K562 (cell line): Measurements from ENCODE around the gene DEFB108B. TPM values are rescaled to one million over a fixed set of nuclear protein-coding genes. Genes with fewer than 3 reads are reported as not detected.
"Not testable (repeated sequence)": the region's sequence is repeated elsewhere in the genome, so short reads cannot be mapped to it uniquely, and the experiment has no call there.

Experiments
- ATAC-seq: fragments of 200-7000 bp; cut with Tn5 transposase; 3 replicates; pipeline ENCODE4 v1.9.1; 2020; ENCODE audit warnings: moderate library complexity
- BruUV-seq: library from RNA; stranded (reverse); fragments of 400-500 nt; replicated peaks from 2 replicates; lab custom pipeline; 2021; lab: Mats Ljungman, UMichigan
- CTCF ChIA-PET: fragments of 300-600 bp; formaldehyde crosslinking; extraction: SDS; loops from one replicate; lab custom pipeline; 2021; ENCODE audit warnings: low intra/inter-chr PET ratio; lab: Yijun Ruan, JAX
- POLR2A ChIA-PET: fragments of 300-600, 350-650 bp; sonication (Branson Sonifier 250); formaldehyde crosslinking; extraction: SDS; loops from one replicate; lab custom pipeline; 2021; ENCODE audit warnings: antibody characterized with exemption, inconsistent platforms; lab: Yijun Ruan, JAX
- DNase-seq, 4 experiments: peaks; one replicate each; pipeline versions ENCODE4 v3.0.0 to v3.0.0-alpha.2; 2011 to 2018; ENCODE audit warnings: low spot score in 3 of 4, mixed read lengths in 3 of 4; ENCODE audit errors: extremely low read depth in 1 of 4
- FAIRE-seq: peaks from 2 replicates; lab custom pipeline; 2011; peaks lifted over from hg19 to GRCh38; lab: Jason Lieb, UNC
- H2AFZ ChIP-seq: 2 replicates; pipeline ENCODE4 v1.6.0; 2011; ENCODE audit warnings: low read depth, low read length, control low read depth, inconsistent platforms
- H3K27ac ChIP-seq: fragments of 200-600 bp; 3 replicates; pipeline ENCODE4 v1.8.0; 2011; ENCODE audit warnings: low read depth, mild to moderate bottlenecking, control low read depth, inconsistent platforms, low read length, moderate library complexity, mixed read lengths; ENCODE audit errors: extremely low read depth
- H3K27me3 ChIP-seq, 2 experiments: fragments of 300-600 bp in 1 of 2; 2 replicates in 1 of 2; 3 replicates in 1 of 2; pipeline versions ENCODE4 v1.6.0 to v1.8.0; 2011; ENCODE audit warnings: inconsistent platforms in 2 of 2, low read length in 2 of 2, mild to moderate bottlenecking in 1 of 2, mixed read lengths in 1 of 2, moderate library complexity in 1 of 2; ENCODE audit not compliant: control insufficient read depth in 2 of 2, insufficient read depth in 2 of 2
- H3K36me3 ChIP-seq: fragments of 300-600 bp; 3 replicates; pipeline ENCODE4 v1.8.0; 2011; ENCODE audit warnings: mild to moderate bottlenecking, low read length, inconsistent platforms; ENCODE audit not compliant: control insufficient read depth, insufficient read depth
- H3K4me1 ChIP-seq, 2 experiments: fragments of 200-600 bp in 1 of 2; replicated peaks in 1 of 2; 2 replicates in 1 of 2; 3 replicates in 1 of 2; pipeline versions ENCODE4 v1.5.1 to v1.8.0; 2011; ENCODE audit warnings: inconsistent platforms in 2 of 2, low read length in 2 of 2, mild to moderate bottlenecking in 1 of 2, mixed read lengths in 1 of 2, moderate library complexity in 1 of 2; ENCODE audit not compliant: control insufficient read depth in 2 of 2, insufficient read depth in 2 of 2
- H3K4me2 ChIP-seq: 2 replicates; pipeline ENCODE4 v1.6.1; 2011; ENCODE audit warnings: low read length, control low read depth, inconsistent platforms, mixed read lengths; ENCODE audit not compliant: insufficient read depth
- H3K4me3 ChIP-seq: fragments of 200-600 bp; sonication (generic), shearing (Covaris generic); 2 replicates; pipeline ENCODE4 v1.5.1; 2016; ENCODE audit warnings: control low read depth, inconsistent platforms
- H3K79me2 ChIP-seq: fragments of 200-600 bp; 3 replicates; pipeline ENCODE4 v1.8.0; 2011; ENCODE audit warnings: low read length, inconsistent platforms; ENCODE audit not compliant: control insufficient read depth, insufficient read depth
- H3K9ac ChIP-seq, 2 experiments: 2 replicates each; pipeline versions ENCODE4 v1.6.0 to v1.6.1; 2011; ENCODE audit warnings: low read depth in 2 of 2, low read length in 2 of 2, control low read depth in 1 of 2, inconsistent platforms in 1 of 2, mild to moderate bottlenecking in 1 of 2, mixed read lengths in 1 of 2; ENCODE audit not compliant: insufficient read depth in 1 of 2
- H3K9me1 ChIP-seq: one replicate; pipeline ENCODE4 v1.6.0; 2011; ENCODE audit warnings: inconsistent platforms, mild to moderate bottlenecking, low read length, moderate library complexity; ENCODE audit not compliant: control insufficient read depth, insufficient read depth
- H3K9me3 ChIP-seq: replicated peaks from 2 replicates; pipeline ENCODE4 v1.5.1; 2011; ENCODE audit warnings: low read depth, low read length, inconsistent platforms; ENCODE audit not compliant: control insufficient read depth, insufficient read depth
- H4K20me1 ChIP-seq: replicated peaks from 2 replicates; pipeline ENCODE4 v1.6.1; 2011; ENCODE audit warnings: low read length, inconsistent platforms, mixed read lengths; ENCODE audit not compliant: control insufficient read depth, insufficient read depth
- CEBPG ChIP-seq, 3 experiments: fragments of 200-800 bp in 1 of 3; sonication (Bioruptor generic) in 1 of 3; sonication (generic) in 1 of 3; formaldehyde crosslinking in 1 of 3; IDR thresholded peaks in 2 of 3; conservative IDR thresholded peaks in 1 of 3; 2 replicates each; pipeline versions ENCODE4 v1.6.1 to v1.8.0; 2016 to 2022; ENCODE audit warnings: missing compliant biosample characterization in 2 of 3, missing genetic modification characterization in 2 of 3, mild to moderate bottlenecking in 1 of 3, missing genetic modification reagents in 1 of 3
- MAX ChIP-seq: sonication (generic); formaldehyde crosslinking; IDR thresholded peaks from 2 replicates; pipeline ENCODE4 v1.9.0; 2022; ENCODE audit warnings: mild to moderate bottlenecking, missing genetic modification reagents
- NRF1 ChIP-seq, 2 experiments: fragments of 450-650 bp; IDR thresholded peaks in 1 of 2; conservative IDR thresholded peaks in 1 of 2; 2 replicates each; pipeline ENCODE4 v1.6.1; 2014; ENCODE audit warnings: mild to moderate bottlenecking in 2 of 2
- PRDM10 ChIP-seq: fragments of 450-650 bp; IDR thresholded peaks from 2 replicates; pipeline ENCODE4 v1.6.1; 2018; ENCODE audit not compliant: partially characterized antibody
- YY1 ChIP-seq, 3 experiments: IDR thresholded peaks; 2 replicates each; pipeline ENCODE4 v1.6.1; 2011; ENCODE audit warnings: low read length in 2 of 3, mild to moderate bottlenecking in 2 of 3, moderate library complexity in 2 of 3, borderline replicate concordance in 1 of 3, control low read depth in 1 of 3, low read depth in 1 of 3; ENCODE audit not compliant: insufficient read depth in 3 of 3, insufficient replicate concordance in 2 of 3, control insufficient read depth in 1 of 3, insufficient read length in 1 of 3; ENCODE audit errors: extremely low read depth in 1 of 3
- whole genome bisulfite sequencing: fragments of 100-300 bp; shearing (Covaris generic); methylation state at CpG from one replicate; pipeline ENCODE4 v1.1.6; 2016; ENCODE audit warnings: low coverage, mixed read lengths; ENCODE audit not compliant: insufficient coverage; ENCODE audit errors: missing lambda C conversion rate; 5-methylcytosine and 5-hydroxymethylcytosine counted together
- in situ Hi-C: fragments of 300-500 bp; cut with MboI; formaldehyde crosslinking; loops from 4 replicates; pipeline ENCODE4 v1.15.0; 2018; ENCODE audit warnings: inconsistent platforms, mixed read lengths
- intact Hi-C: fragments of 100-400 bp; cut with micrococcal nuclease; formaldehyde crosslinking; loops from 2 replicates; pipeline ENCODE4 v1.14.2; 2022
- polyA plus RNA-seq, 8 experiments: library from polyadenylated mRNA; depleted of rRNA in 4 of 8; stranded (reverse) in 5 of 8; unstranded in 3 of 8; fragments of >200 nt; fragmentation: Nextera tagmentation in 2 of 8; fragmentation: Illumina TruSeq in 1 of 8; extraction: Ambion mirVana in 2 of 8; extraction: Trizol in 1 of 8; gene quantifications; 2 replicates each; pipeline versions ENCODE4 v1.2.1 to v1.2.3, GENCODE V29; 2011 to 2014; ENCODE audit warnings: inconsistent platforms in 1 of 8, missing spikeins in 1 of 8
- total RNA-seq, 7 experiments: library from RNA; depleted of rRNA in 6 of 7; stranded (reverse); fragments of >200 nt in 6 of 7; fragmentation: Illumina TruSeq in 2 of 7; extraction: Trizol in 2 of 7; gene quantifications; 2 replicates each; pipeline versions ENCODE4 v1.2.1 to v1.2.3, GENCODE V29; 2011 to 2021; ENCODE audit warnings: low replicate concordance in 1 of 7

The DEFB108B gene
- total and polyA plus RNA-seq, 9 of the 15 experiments (the other 6 are each of a cell fraction or from before 2014, with no cell fraction given) = not detected

GRCh38 chr11:71787824-71788454 is 45.1 kb upstream of the DEFB108B start:
- Histone ChIP-seq H3K9ac (peak overlapping the region; percentile 80 to 90), H2AFZ (peak overlapping the region; percentile 74; the same call in 1 of the 2 replicates), H3K27ac (peak overlapping the region; percentile 85), H3K4me2 (peak overlapping the region; percentile 72), H3K4me3 (peak overlapping the region; percentile 55)
- POLR2A ChIA-PET, H3K79me2 ChIP-seq, H3K36me3 ChIP-seq, intact Hi-C loops, DNase-seq, H3K9me1 ChIP-seq, H3K9me3 ChIP-seq, H4K20me1 ChIP-seq, CTCF ChIA-PET, H3K27me3 ChIP-seq, H3K4me1 ChIP-seq, in situ Hi-C loops, ATAC-seq, FAIRE-seq: not testable (repeated sequence)
- under 1% methylated on average over 17 of the region's 19 CpGs for WGBS
- TSS peak; percentile 77 for BruUV-seq
- TF ChIP-seq NRF1 (conservative IDR thresholded peaks at IDR 0.05 in 1 of 2, IDR thresholded peaks at IDR 0.05 in 1 of 2) (peak in 1 of 2 experiments; percentile 11; a peak in 1 of 4 replicates), MAX (0 out of 2 replicates have a peak, but pooled peaks have one; percentile 23), YY1 (IDR thresholded peaks at IDR 0.05; ENCODE audit: borderline replicate concordance in 1 of 3, control insufficient read depth in 1 of 3, extremely low read depth in 1 of 3, insufficient read depth in 3 of 3, insufficient read length in 1 of 3, insufficient replicate concordance in 2 of 3, low read depth in 1 of 3, low read length in 2 of 3) (peak in 1 of 3 experiments; percentile 12), PRDM10 (peak; percentile 82), CEBPG (CRISPR knock-in tag; IDR thresholded peaks at IDR 0.05) (0 out of 2 replicates have a peak, but pooled peaks have one; percentile 26), CEBPG (tag; conservative IDR thresholded peaks at IDR 0.05 in 1 of 2, IDR thresholded peaks at IDR 0.05 in 1 of 2) (peak in 1 of 2 experiments; percentile 55; a peak in 1 of 4 replicates)

- H3K9me3 ChIP-seq, in situ Hi-C loops, FAIRE-seq, H2AFZ ChIP-seq, POLR2A ChIA-PET, CTCF ChIA-PET, H3K4me2 ChIP-seq, H3K27ac ChIP-seq, H3K79me2 ChIP-seq, H3K9ac ChIP-seq, H3K4me3 ChIP-seq, BruUV-seq, H3K4me1 ChIP-seq, H3K9me1 ChIP-seq, H3K36me3 ChIP-seq, ATAC-seq, H3K27me3 ChIP-seq, DNase-seq, H4K20me1 ChIP-seq: not testable (repeated sequence)
- intact Hi-C loops = loop anchor here (10.0 kb wide), 1 partner anchor 645 kb away; the partner anchor contains the start of gene CLPB
- WGBS = 64% methylated on average over 6 of the region's 8 CpGs
Measured at GRCh38 chr11:71789444-71790196, 43.4 kb upstream of the DEFB108B start.
